CD4-positive, alpha-beta T cell (primary cell): ENCODE data around the gene DNAJC16. TPM values are rescaled to one million over a fixed set of nuclear protein-coding genes. Genes with fewer than 3 reads are reported as not detected.

Source experiments
- ATAC-seq: fragments of 200-7000 bp; cut with Tn5 transposase; one replicate; pipeline ENCODE4 v1.10.0; 2022; ENCODE audit warnings: mild to moderate bottlenecking; ENCODE audit not compliant: poor library complexity
- CTCF ChIA-PET: fragments of 350-600 bp; sonication (Branson Sonifier 250); formaldehyde crosslinking; loops from one replicate; lab custom pipeline; 2021; ENCODE audit warnings: antibody characterized with exemption, inconsistent platforms; lab: Charles Lee
- POLR2A ChIA-PET: fragments of 350-600 bp; sonication (Branson Sonifier 250); formaldehyde crosslinking; loops from one replicate; lab custom pipeline; 2021; ENCODE audit warnings: antibody characterized with exemption, inconsistent platforms; lab: Charles Lee
- DNase-seq, 14 experiments: peaks; one replicate each; pipeline ENCODE4 v3.0.0-alpha.2; 2013 to 2020; ENCODE audit warnings: mixed read lengths in 2 of 14
- H3K27ac ChIP-seq, 2 donors: one replicate each; pipeline versions ENCODE4 v1.5.1 to v1.7.0; 2013; ENCODE audit warnings: low read length in 2 of 2, low read depth in 1 of 2, mild to moderate bottlenecking in 1 of 2
- H3K27me3 ChIP-seq, 2 experiments: 1 replicate in 1 of 2; 2 replicates in 1 of 2; pipeline versions ENCODE4 v1.6.1 to v1.7.0; 2013; ENCODE audit warnings: low read length in 2 of 2, control low read depth in 1 of 2, mild to moderate bottlenecking in 1 of 2, moderate library complexity in 1 of 2; ENCODE audit not compliant: insufficient read depth in 2 of 2, control insufficient read depth in 1 of 2
- H3K36me3 ChIP-seq: one replicate; pipeline ENCODE4 v1.6.1; 2013; ENCODE audit warnings: low read length, control low read depth; ENCODE audit not compliant: insufficient read depth
- H3K4me1 ChIP-seq: one replicate; pipeline ENCODE4 v1.6.1; 2013; ENCODE audit warnings: low read length, control low read depth; ENCODE audit not compliant: insufficient read depth
- H3K4me3 ChIP-seq: one replicate; pipeline ENCODE4 v1.5.1; 2013; ENCODE audit warnings: mild to moderate bottlenecking, low read length, moderate library complexity
- H3K9me3 ChIP-seq, 2 experiments: 1 replicate in 1 of 2; 2 replicates in 1 of 2; pipeline versions ENCODE4 v1.6.1 to v1.7.0; 2013; ENCODE audit warnings: low read length in 2 of 2, mild to moderate bottlenecking in 2 of 2, control low read depth in 1 of 2, moderate library complexity in 1 of 2; ENCODE audit not compliant: control insufficient read depth in 1 of 2, insufficient read depth in 1 of 2
- H3K27ac Mint-ChIP-seq: one replicate; pipeline ENCODE4 v1.8.0; 2020; ENCODE audit warnings: mixed read lengths
- H3K27me3 Mint-ChIP-seq: one replicate; pipeline ENCODE4 v1.8.0; 2021; ENCODE audit warnings: mixed read lengths
- H3K36me3 Mint-ChIP-seq: one replicate; pipeline ENCODE4 v1.8.0; 2021; ENCODE audit warnings: low read depth, mixed read lengths
- H3K4me1 Mint-ChIP-seq: one replicate; pipeline ENCODE4 v1.8.0; 2021; ENCODE audit warnings: low read depth, mixed read lengths
- H3K4me3 Mint-ChIP-seq: one replicate; pipeline ENCODE4 v1.8.0; 2020; ENCODE audit warnings: mild to moderate bottlenecking, mixed read lengths
- H3K9me3 Mint-ChIP-seq: one replicate; pipeline ENCODE4 v1.8.0; 2020; ENCODE audit warnings: mixed read lengths
- intact Hi-C, 2 experiments: fragments of 100-400 bp; cut with DNase I in 1 of 2; cut with micrococcal nuclease in 1 of 2; formaldehyde crosslinking; loops; one replicate each; pipeline versions ENCODE4 v1.15.1 to v1.9.0; 2023 to 2025; cut with DNase I, micrococcal nuclease
- total RNA-seq, 174 experiments: library from RNA in 2 of 174; stranded (reverse) in 2 of 174; gene quantifications; one replicate each; pipeline ENCODE4 v1.2.3 and lab custom pipeline; 2021 to 2026
- TF ChIP-seq, protein P1 (sequence below): fragments of 200-600 bp; IDR thresholded peaks from one replicate; pipeline ENCODE4 v1.8.0; 2022; ENCODE audit warnings: antibody characterized with exemption, mild to moderate bottlenecking

The DNAJC16 gene
- total RNA-seq, 2 experiments from 2014 or later = 8.2 to 10.4 TPM

DNA sequence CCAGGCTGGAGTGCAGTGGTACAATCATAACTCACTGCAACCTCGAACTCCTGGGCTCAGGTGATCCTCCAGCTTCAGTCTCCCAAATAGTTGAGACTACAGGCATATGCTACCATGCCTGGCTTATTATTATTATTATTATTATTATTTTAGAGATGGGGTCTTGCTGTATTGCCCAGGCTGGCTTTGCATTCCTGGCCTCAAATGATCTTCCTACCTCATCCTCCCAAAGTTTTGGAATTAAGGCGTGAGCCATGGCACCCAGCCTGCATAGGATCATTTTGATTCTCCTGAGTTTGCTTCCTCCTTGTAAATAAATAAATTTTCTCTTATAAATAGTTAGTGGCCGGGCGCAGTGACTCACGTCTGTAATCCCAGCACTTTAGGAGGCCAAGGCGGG lies 96.8 kb downstream of the DNAJC16 start:
- Mint-ChIP-seq H3K9me3 (no peaks in the 10 kb centered on the region), H3K36me3 (peaks cover 25% of the 10 kb centered on the region), H3K4me1 (peaks cover 82% of the 10 kb centered on the region), H3K4me3 (no peak overlapping the region), H3K27me3 (no peaks in the 10 kb centered on the region), H3K27ac (no peak overlapping the region)
- DNase-seq (no peak), ATAC-seq (no peak)
- Histone ChIP-seq H3K27me3 (no peaks in the 10 kb centered on the region), H3K4me3 (no peak overlapping the region), H3K4me1 (peaks cover 43% of the 10 kb centered on the region), H3K36me3 (peaks cover 27% of the 10 kb centered on the region), H3K27ac (no peak overlapping the region), H3K9me3 (no peaks in the 10 kb centered on the region)
- POLR2A ChIA-PET = no interaction called here
- intact Hi-C loops = no loop called here
- CTCF ChIA-PET = interaction anchor here (0.7 to 1.4 kb wide), 3 partner anchors 11 to 1407 kb away, joined by 3 to 4 read pairs (median 3); no protein-coding TSS in a partner anchor
- TF ChIP-seq, protein P1, sequence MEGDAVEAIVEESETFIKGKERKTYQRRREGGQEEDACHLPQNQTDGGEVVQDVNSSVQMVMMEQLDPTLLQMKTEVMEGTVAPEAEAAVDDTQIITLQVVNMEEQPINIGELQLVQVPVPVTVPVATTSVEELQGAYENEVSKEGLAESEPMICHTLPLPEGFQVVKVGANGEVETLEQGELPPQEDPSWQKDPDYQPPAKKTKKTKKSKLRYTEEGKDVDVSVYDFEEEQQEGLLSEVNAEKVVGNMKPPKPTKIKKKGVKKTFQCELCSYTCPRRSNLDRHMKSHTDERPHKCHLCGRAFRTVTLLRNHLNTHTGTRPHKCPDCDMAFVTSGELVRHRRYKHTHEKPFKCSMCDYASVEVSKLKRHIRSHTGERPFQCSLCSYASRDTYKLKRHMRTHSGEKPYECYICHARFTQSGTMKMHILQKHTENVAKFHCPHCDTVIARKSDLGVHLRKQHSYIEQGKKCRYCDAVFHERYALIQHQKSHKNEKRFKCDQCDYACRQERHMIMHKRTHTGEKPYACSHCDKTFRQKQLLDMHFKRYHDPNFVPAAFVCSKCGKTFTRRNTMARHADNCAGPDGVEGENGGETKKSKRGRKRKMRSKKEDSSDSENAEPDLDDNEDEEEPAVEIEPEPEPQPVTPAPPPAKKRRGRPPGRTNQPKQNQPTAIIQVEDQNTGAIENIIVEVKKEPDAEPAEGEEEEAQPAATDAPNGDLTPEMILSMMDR = no peak

DNA sequence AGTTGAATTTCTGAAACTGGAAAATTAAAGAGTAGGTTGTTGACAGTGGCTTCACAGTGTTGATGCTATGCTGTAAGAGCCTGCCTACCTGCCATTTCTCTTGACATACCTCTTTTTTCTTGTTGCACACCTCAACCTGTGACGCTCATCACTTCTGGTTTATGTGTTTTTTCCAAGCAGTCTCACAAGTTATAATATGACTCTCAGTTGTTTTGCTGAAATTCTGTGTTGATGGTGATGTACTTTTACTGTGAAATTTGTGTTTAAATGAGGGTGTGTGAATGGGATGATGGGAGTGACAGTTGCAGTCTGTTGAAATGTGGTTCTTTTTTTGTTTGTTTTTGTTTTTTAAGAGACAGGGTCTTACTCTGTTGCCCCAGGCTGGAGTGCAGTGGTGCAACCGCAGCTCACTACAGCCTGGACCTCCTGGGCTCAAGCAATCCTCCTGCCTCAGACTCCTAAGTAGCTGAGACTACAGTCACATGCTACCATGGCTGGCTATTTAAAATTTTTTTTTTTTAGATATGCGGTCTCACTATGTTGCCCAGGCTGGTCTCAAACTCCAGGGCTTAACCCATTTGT lies 97.6 kb downstream of the DNAJC16 start:
- ChIA-PET CTCF (no interaction called here), POLR2A (no interaction called here)
- H3K27me3 Mint-ChIP-seq = no peaks in the 10 kb centered on the region
- H3K9me3 Mint-ChIP-seq = no peaks in the 10 kb centered on the region
- peaks cover 74% of the 10 kb centered on the region for H3K4me1 Mint-ChIP-seq
- no peak for ATAC-seq
- H3K27ac ChIP-seq = no peak overlapping the region
- no peaks in the 10 kb centered on the region for H3K27me3 ChIP-seq
- H3K9me3 ChIP-seq = no peaks in the 10 kb centered on the region
- H3K27ac Mint-ChIP-seq = peak overlapping the region; percentile 8
- H3K4me1 ChIP-seq = peaks cover 35% of the 10 kb centered on the region
- H3K36me3 ChIP-seq = peaks cover 27% of the 10 kb centered on the region
- intact Hi-C loops = no loop called here
- TF ChIP-seq, protein P1 = no peak
- no peak overlapping the region for H3K4me3 ChIP-seq
- H3K36me3 Mint-ChIP-seq = peaks cover 31% of the 10 kb centered on the region
- no peak for DNase-seq
- H3K4me3 Mint-ChIP-seq = no peak overlapping the region

DNA sequence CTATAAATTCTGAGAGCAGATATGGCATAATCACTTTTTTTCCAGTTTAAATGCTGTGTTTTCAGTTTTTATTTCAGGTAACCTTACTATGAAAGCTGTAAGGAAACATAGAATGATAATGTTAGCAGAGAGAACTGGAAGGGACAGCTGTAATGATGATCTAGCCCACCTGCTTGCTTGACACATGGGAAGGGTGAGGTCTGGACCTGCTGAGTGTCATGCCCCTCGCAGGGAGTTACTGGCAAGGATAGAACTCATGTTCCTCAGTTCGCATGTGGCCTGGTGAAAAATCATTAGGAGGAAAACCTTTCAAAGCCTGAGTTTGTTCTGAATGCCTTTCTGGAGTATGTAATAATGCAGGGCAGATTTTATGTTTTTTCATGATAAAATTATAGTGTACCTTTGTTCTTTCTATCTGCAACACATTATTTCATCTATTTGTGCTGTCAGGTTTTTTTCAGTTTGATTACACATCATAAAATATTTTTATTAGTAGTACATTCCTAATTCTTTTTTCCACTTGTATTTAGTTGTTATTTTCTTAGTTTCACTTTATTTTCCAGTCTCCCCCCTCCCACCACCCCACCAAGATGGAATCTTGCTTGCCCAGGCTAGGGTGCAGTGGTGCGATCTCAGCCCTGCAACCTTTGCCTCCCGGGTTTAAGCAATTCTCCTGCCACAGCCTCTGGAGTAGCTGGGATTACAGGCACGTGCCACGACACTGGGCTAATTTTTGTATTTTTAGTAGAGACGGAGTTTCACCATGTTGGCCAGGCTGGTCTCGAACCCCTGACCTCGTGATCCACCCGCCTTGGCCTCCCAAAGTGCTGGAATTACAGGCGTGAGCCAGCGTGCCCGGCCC lies 98.6 kb downstream of the DNAJC16 start:
- Histone ChIP-seq H3K4me1 (peaks cover 24% of the 10 kb centered on the region), H3K9me3 (no peaks in the 10 kb centered on the region), H3K4me3 (no peak overlapping the region), H3K27me3 (no peaks in the 10 kb centered on the region), H3K27ac (no peak overlapping the region), H3K36me3 (peaks cover 30% of the 10 kb centered on the region)
- Mint-ChIP-seq H3K27me3 (no peaks in the 10 kb centered on the region), H3K4me3 (no peak overlapping the region), H3K36me3 (peaks cover 37% of the 10 kb centered on the region), H3K9me3 (no peaks in the 10 kb centered on the region), H3K27ac (no peak overlapping the region), H3K4me1 (peaks cover 63% of the 10 kb centered on the region)
- ATAC-seq (no peak), DNase-seq (no peak)
- CTCF ChIA-PET = no interaction called here
- POLR2A ChIA-PET = no interaction called here
- TF ChIP-seq, protein P1 = no peak
- intact Hi-C loops = no loop called here

Other genes starting within 250 kb of the DNAJC16 start
- 10 to 100 TPM; 79.1 to 80.9 TPM for gene EFHD2, start 117.0 kb upstream of the DNAJC16 start, total RNA-seq
- gene CTRC, start 88.4 kb upstream of the DNAJC16 start, total RNA-seq = 1 to 10 TPM in 1 of 2 experiments, under 1 TPM in 1; 0.41 to 1.2 TPM
- not detected for gene CELA2A, start 70.1 kb upstream of the DNAJC16 start, total RNA-seq
- not detected for gene CELA2B, start 50.7 kb upstream of the DNAJC16 start, total RNA-seq
- gene CASP9, start 2.6 kb upstream of the DNAJC16 start, total RNA-seq = 10 to 100 TPM; 15.7 to 18.0 TPM
- gene AGMAT, start 58.2 kb downstream of the DNAJC16 start, total RNA-seq = 1 to 10 TPM; 3.8 to 4.6 TPM
- 10 to 100 TPM; 24.2 to 29.9 TPM for gene DDI2, start 90.6 kb downstream of the DNAJC16 start, total RNA-seq
- 10 to 100 TPM; 77.5 to 82.0 TPM for gene PLEKHM2, start 157.5 kb downstream of the DNAJC16 start, total RNA-seq
- gene SLC25A34, start 209.4 kb downstream of the DNAJC16 start, total RNA-seq = 1 to 10 TPM; 1.9 to 2.8 TPM
- not detected for gene TMEM82, start 215.7 kb downstream of the DNAJC16 start, total RNA-seq
- gene FBLIM1, start 231.9 kb downstream of the DNAJC16 start, total RNA-seq = under 1 TPM in 1 of 2 experiments, not detected in 1; 0.50 TPM